Retina (tissue), 1 donor: ENCODE data around the gene GDF9.

Experiments used
- DNase-seq: peaks from one replicate; pipeline ENCODE4 v3.0.0-alpha.2; 2016

Gene GDF9, protein sequence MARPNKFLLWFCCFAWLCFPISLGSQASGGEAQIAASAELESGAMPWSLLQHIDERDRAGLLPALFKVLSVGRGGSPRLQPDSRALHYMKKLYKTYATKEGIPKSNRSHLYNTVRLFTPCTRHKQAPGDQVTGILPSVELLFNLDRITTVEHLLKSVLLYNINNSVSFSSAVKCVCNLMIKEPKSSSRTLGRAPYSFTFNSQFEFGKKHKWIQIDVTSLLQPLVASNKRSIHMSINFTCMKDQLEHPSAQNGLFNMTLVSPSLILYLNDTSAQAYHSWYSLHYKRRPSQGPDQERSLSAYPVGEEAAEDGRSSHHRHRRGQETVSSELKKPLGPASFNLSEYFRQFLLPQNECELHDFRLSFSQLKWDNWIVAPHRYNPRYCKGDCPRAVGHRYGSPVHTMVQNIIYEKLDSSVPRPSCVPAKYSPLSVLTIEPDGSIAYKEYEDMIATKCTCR

DNA sequence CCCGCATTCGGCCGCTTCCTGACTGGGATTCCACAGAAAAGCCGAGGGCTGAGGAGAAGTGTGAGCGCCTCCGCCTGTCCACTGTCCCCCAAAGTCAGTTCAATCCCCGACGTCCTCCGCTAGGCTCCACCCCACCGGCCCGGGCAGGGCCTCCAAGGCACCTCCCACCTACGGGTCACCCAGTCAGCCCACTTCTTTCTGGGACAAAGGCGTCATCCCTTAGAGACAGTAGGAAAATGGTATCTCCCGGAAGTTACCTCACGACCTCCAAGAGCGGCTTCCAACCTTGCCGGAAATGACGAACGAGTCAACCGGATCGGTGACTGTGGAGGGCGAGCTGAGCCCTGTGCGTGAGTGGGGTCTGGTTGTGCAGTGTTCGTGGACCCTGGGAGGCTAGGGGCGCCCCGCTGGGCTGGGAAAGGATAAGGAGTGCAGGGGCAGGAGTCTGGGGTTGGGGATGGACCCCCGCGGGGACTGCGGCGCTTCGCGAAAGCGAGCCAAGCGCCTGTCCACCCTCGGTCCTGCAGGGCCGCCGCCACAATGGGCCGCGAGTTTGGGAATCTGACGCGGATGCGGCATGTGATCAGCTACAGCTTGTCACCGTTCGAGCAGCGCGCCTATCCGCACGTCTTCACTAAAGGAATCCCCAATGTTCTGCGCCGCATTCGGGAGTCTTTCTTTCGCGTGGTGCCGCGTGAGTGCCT lies at the start of gene GDF9, which contains the start of gene UQCRQ:
TSS of gene GDF9 (minus strand) at position 128 of the 704 bp plus-strand sequence. CDS start 1,936 bp downstream, outside the sequence.
TSS of gene UQCRQ (plus strand) at position 301 of the 704 bp plus-strand sequence. CDS start at position 541, 240 bp downstream.
- DNase-seq = peak; percentile 98

DNA sequence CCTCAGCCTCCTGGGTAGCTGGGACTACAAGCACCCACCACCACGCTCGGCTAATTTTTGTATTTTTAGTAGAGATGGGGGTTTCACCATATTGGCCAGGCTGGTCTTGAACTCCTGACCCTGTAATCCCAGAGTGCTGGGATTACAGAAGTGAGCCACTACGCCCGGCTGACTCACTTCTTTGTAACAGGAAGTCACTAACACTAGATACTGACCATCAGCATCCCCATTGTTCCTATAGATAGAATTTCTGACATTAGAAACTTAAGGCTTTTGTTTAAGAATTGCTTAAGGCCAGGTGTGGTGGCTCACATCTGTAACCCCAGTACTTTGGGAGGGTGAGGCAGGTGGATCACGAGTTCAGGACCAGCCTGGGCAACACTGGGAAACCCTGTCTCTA lies 49.4 kb upstream of the GDF9 start:
- no peak for DNase-seq

DNA sequence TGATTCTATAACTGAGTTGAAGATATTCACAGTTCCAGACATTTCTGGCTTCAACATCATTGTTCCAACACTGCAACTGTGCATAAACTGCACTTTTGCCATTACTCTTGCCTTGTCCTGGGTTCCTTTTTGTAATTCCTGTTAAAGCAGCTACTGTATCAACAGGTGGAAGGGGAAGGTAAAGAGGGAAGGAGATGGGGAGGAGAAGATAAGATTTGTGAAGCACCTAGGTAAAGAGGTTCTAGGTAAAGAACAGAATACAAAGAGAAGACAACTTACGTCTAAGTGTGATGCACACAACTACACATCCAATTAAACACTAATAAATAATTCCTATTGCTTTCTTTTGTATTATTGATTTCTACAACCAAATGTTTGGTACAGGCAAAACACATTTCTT lies 43.4 kb upstream of the GDF9 start:
- DNase-seq = no peak

GRCh38 chr5:132907161-132907560 lies 40.9 kb upstream of the GDF9 start:
- DNase-seq = no peak

- DNase-seq = no peak
Measured at GRCh38 chr5:132905938-132906337, 39.7 kb upstream of the GDF9 start.

DNA sequence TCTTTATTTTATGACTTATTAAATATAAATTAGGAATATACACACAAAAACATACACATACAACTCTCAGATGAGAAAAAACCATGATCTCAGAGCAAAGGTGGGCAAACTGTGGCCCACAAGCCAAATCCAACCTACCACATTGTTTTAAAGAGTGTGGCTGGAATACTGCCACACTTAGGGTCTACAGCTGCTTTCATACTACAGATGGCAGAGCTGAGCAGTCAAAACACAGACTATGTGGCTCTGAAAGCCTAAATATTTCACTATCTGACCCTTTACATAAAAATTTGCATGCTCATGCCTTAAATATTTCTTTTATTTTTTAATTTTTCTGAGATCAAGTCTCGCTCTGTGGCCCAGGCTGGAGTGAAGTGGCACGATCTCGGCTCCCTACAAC lies 35.5 kb upstream of the GDF9 start:
- DNase-seq = no peak

DNA sequence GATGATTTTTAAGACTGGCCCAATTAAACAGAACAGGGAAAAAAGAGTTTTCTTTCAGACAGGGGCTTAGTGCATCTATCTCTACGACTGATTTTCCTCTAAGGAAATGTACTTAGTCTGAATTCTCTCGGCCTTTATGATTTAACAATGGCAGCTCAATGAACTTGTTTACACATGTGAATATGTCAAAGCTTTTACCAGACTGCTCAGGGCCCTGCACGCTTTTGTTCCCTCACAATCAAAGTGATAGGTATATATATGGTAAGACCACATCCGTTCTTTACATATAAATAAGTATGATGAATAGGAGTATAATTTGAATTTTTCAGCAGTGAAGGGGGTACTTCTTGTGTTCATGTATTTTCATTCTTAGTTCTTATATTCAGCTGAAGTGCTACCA lies 34.8 kb upstream of the GDF9 start:
- no peak for DNase-seq

GRCh38 chr5:132898094-132898493 lies 31.8 kb upstream of the GDF9 start:
- no peak for DNase-seq

GRCh38 chr5:132896685-132897084 lies 30.4 kb upstream of the GDF9 start:
- no peak for DNase-seq

DNA sequence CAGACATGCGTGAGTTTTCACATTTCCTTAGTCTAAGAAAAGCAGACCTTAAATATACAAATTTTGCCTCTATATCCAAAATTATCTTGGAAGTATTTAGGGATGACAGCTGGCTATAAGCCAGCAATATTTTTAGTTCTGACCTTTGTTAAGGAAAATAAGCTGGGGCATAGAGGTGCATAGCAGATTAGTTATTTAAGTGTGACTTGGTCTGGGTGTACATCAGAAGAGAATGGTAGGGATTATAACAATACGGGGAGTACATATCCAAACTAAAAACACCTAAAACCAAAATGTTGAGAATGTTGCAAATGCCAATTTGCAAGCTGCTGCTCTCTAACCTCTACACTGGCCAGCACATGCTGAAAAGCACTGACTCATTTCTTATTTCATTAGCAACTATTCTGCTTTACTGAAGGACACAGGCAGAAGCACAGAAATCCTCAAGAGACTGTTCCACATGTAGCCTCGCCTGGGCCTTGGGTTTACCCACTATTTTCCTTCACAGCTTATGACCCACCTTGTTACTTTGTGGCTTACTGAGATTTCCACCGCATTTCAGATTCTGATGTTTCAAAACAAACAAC lies 29.5 kb upstream of the GDF9 start:
- DNase-seq = no peak

GRCh38 chr5:132890817-132891216 lies 24.5 kb upstream of the GDF9 start:
- no peak for DNase-seq

- DNase-seq = no peak
Measured at GRCh38 chr5:132889501-132889900, 23.2 kb upstream of the GDF9 start.

DNA sequence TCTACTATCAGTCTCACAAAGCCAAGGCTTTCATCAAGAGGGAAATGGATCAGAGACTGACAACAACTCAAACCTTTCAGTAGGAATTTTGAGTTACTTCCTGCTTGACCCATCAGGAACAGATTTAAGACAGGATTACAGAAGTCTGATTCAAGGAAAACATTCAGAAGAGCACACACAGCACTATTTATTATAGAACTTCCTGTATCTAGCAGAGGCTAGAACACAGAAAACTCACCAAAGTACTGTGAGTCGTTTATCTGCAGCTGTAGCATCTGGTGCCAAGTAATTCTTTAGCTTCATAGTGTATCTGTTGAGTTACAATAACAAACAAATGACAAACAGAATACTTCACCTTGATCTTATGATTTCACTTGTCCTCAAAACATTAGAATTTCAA lies 21.0 kb upstream of the GDF9 start:
- DNase-seq = no peak

DNA sequence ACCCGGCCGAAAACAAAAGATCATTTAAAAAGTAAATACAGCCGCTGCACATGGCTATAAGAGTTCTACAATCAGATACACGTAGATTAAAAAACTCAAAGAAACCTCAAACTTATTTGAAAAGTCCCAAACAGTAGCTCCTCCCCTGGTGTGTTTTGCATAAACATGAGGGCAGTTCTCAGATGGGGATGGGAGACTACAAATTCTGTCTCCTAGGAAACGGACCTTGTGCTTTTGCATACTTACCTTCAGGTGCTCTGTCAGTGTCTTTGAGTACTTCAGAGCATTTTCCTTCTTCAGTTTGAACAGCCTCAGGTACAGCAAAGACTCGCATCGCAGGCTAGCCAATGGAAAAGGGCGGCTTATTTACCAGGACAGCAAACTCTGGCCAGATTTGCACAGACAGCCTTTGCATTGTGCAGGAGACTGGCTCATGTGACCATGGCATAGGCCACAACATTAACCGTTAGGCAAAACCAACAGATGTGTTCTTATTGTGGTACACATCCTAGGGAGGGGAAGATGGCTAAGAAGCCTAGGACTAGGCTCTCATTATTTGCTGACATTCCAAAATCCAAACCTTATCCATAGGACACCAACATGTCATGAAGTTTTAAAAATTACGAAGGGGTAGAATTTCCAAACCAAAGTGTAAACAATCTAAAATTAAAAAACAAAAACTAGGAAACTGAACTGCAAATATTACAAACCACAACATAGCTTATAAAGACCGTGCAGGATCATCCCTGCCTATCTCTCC lies 20.0 kb upstream of the GDF9 start:
- DNase-seq = no peak

DNA sequence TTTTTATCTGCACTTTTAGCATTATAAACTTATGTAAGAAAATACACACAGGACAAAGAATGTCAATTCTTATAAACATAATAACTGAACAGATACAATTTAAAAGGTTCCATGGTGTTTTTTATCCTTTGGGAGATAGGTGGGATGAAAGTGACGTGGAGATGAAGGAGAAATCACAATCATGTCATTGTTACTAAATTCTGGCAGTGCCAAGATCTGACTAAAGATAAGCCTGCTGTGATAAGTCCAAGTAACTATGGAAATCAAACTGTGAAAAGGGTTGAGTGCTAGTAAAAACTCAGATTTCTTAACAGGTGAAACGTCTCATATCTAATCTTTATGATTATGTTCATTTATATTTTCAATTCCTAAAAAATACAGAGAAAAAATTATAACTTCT lies 18.3 kb upstream of the GDF9 start:
- DNase-seq = no peak

GRCh38 chr5:132883261-132883834 lies 17.1 kb upstream of the GDF9 start:
- peak; percentile 45 for DNase-seq

- DNase-seq = no peak
Measured at GRCh38 chr5:132877938-132878337, 11.7 kb upstream of the GDF9 start.

GRCh38 chr5:132877466-132877865 lies 11.2 kb upstream of the GDF9 start:
- no peak for DNase-seq

DNA sequence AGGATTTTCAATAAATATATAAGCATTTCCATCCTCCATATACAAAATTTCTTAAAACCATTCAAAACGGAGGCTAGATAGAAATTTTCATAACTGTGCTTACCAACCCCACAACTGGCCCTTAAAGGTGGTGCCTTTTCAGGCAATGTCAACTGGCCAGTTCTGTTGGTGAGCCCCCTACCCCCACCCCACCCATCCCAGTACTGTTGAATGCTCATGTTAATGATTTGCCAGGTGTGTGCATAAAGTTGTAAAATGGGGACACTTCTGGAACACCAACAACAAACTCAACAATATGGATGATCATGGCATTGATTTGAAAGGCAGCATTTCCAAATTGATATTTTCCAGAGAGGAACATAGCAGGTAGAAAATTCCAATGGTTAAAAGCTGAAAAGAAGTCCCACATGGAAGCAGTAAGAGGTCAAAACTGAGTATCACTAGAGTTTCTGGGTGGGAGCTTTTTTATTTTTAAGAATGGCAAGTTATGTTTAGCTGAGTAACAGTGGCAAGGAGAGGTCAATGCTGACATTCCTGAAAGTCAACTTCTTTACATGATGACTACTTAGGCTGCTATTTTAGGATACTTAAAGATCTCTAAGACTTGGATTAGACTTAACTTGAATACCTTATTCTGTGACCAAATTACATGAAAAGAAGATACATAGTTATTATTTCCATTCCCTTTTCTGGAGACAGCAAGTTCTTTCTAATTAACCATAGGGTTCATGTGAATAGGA lies 9.9 kb upstream of the GDF9 start:
- DNase-seq = no peak

GRCh38 chr5:132873930-132874271 lies 7.6 kb upstream of the GDF9 start:
- DNase-seq = no peak

- no peak for DNase-seq
Measured at GRCh38 chr5:132873119-132873929, 7.1 kb upstream of the GDF9 start, which contains the start of gene LEAP2. Gene LEAP2 (plus strand): TSS chr5:132873668. CDS start chr5:132873695, 27 bp downstream.
